ENCODE measurements around the gene LCN15. TPM values are rescaled to one million over a fixed set of nuclear protein-coding genes. Genes with fewer than 3 reads are reported as not detected.

The LCN15 gene
- total and polyA plus RNA-seq, 2 of the 13 experiments (the other 11 are each of a cell fraction or from before 2014, with no cell fraction given) = 1.3 to 53.7 TPM

- no peaks in the 10 kb centered on the region for H3K9me3 ChIP-seq (ENCODE audit: low read length)
- FAIRE-seq (peak; percentile 48), ATAC-seq (peak; percentile 27), DNase-seq (ENCODE audit: low spot score) (peak; percentile 81)
- H3K27me3 ChIP-seq (ENCODE audit: control insufficient read depth in 1 of 2, insufficient read depth in 2 of 2, low read length in 2 of 2) = no peaks in the 10 kb centered on the region; a peak in 1 of 5 replicates
- H3K27ac ChIP-seq (ENCODE audit: extremely low read length, insufficient read depth, low read length) = peak overlapping the region; percentile 91
- WGBS (ENCODE audit: low lambda C conversion rate) = 3% methylated on average over 17 of the region's 21 CpGs
- ChIA-PET CTCF (ENCODE audit: low intra/inter-chr PET ratio, low total read pairs) (interaction anchor here (1.6 kb wide), 1 partner anchor 247 kb away, joined by 10 read pairs; no protein-coding TSS in a partner anchor), POLR2A (interaction anchor here (0.6 to 1.9 kb wide), 7 partner anchors 10 to 248 kb away, joined by 3 to 9 read pairs (median 4); partner anchors contain the start of gene FBXW5)
- in situ Hi-C loops (cut with HindIII; ENCODE audit: extremely low pct_ligation_motif_present, low pct_unique_long_range_greater_than_20kb) = no loop called here
- H2AFZ ChIP-seq (ENCODE audit: low read length) = no peak overlapping the region
- H3K4me3 ChIP-seq (replicated peaks in 1 of 3; ENCODE audit: insufficient read depth in 1 of 3, low read depth in 2 of 3, low read length in 3 of 3) = peak overlapping the region; percentile 57 to 67 (median 65)
- no peaks in the 10 kb centered on the region for H4K20me1 ChIP-seq (ENCODE audit: insufficient read depth, low read length)
- H3K4me1 ChIP-seq (ENCODE audit: insufficient read depth, low read length) = peaks cover 82% of the 10 kb centered on the region
- H3K4me2 ChIP-seq (ENCODE audit: low read depth, low read length) = peak overlapping the region; percentile 91
- peak overlapping the region; percentile 67 for H3K9ac ChIP-seq (ENCODE audit: insufficient read depth, low read depth, low read length)
- 0 out of 5 replicates have a peak, but pooled peaks cover 0 to 3% of the 10 kb centered on the region in 2 experiments for H3K36me3 ChIP-seq (replicated peaks in 1 of 2; ENCODE audit: control insufficient read depth in 1 of 2, insufficient read depth in 2 of 2, low read length in 2 of 2)
- H3K79me2 ChIP-seq (ENCODE audit: insufficient read depth, low read length) = peaks cover 15% of the 10 kb centered on the region
- no TSS peak for BruUV-seq (replicated peaks)
- intact Hi-C loops (cut with micrococcal nuclease; ENCODE audit: unreplicated experiment) = loop anchor here (1.0 to 10.0 kb wide), 4 partner anchors 59 to 247 kb away; partner anchors contain the start of genes PHPT1 and TRAF2
- TF ChIP-seq ZNF878 (CRISPR knock-in tag; IDR thresholded peaks at IDR 0.05) (peak; percentile 60; the same call in 1 of the 2 replicates), SALL1 (CRISPR knock-in tag; IDR thresholded peaks at IDR 0.05) (peak; percentile 72), ZNF850 (CRISPR knock-in tag; conservative IDR thresholded peaks at IDR 0.05) (no peak), SIN3A (IDR thresholded peaks at IDR 0.05; ENCODE audit: borderline replicate concordance, low read depth, low read length) (0 out of 2 replicates have a peak, but pooled peaks have one; percentile 46), XRCC5 (optimal IDR thresholded peaks at IDR 0.05; ENCODE audit: low read length) (peak; percentile 33), ZNF501 (CRISPR knock-in tag; IDR thresholded peaks at IDR 0.05) (no peak), SRY (CRISPR knock-in tag; IDR thresholded peaks at IDR 0.05) (0 out of 2 replicates have a peak, but pooled peaks have one; percentile 4), SNRNP70 (IDR thresholded peaks at IDR 0.05; ENCODE audit: low read depth, low read length) (no peak), REPIN1 (CRISPR knock-in tag; IDR thresholded peaks at IDR 0.05; ENCODE audit: borderline replicate concordance, low read depth) (peak; percentile 57; the same call in 1 of the 2 replicates), BRD4 (CRISPR knock-in tag; IDR thresholded peaks at IDR 0.05) (no peak), RCOR2 (CRISPR knock-in tag; IDR thresholded peaks at IDR 0.05) (no peak), ZBTB33 (CRISPR knock-in tag; IDR thresholded peaks at IDR 0.05) (peak; percentile 37; the same call in 1 of the 2 replicates), ZMYM3 (CRISPR knock-in tag; IDR thresholded peaks at IDR 0.05) (peak; percentile 26; the same call in 1 of the 2 replicates)
- TF ChIP-seq, protein P1, sequence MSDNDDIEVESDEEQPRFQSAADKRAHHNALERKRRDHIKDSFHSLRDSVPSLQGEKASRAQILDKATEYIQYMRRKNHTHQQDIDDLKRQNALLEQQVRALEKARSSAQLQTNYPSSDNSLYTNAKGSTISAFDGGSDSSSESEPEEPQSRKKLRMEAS (IDR thresholded peaks at IDR 0.05) = no peak
- TF ChIP-seq, protein P2, sequence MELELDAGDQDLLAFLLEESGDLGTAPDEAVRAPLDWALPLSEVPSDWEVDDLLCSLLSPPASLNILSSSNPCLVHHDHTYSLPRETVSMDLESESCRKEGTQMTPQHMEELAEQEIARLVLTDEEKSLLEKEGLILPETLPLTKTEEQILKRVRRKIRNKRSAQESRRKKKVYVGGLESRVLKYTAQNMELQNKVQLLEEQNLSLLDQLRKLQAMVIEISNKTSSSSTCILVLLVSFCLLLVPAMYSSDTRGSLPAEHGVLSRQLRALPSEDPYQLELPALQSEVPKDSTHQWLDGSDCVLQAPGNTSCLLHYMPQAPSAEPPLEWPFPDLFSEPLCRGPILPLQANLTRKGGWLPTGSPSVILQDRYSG (CRISPR knock-in tag; IDR thresholded peaks at IDR 0.05) = no peak
- TF ChIP-seq, protein P3, sequence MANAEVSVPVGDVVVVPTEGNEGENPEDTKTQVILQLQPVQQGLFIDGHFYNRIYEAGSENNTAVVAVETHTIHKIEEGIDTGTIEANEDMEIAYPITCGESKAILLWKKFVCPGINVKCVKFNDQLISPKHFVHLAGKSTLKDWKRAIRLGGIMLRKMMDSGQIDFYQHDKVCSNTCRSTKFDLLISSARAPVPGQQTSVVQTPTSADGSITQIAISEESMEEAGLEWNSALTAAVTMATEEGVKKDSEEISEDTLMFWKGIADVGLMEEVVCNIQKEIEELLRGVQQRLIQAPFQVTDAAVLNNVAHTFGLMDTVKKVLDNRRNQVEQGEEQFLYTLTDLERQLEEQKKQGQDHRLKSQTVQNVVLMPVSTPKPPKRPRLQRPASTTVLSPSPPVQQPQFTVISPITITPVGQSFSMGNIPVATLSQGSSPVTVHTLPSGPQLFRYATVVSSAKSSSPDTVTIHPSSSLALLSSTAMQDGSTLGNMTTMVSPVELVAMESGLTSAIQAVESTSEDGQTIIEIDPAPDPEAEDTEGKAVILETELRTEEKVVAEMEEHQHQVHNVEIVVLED (CRISPR knock-in tag; IDR thresholded peaks at IDR 0.05; ENCODE audit: borderline replicate concordance) = no peak
- TF ChIP-seq, protein P4, sequence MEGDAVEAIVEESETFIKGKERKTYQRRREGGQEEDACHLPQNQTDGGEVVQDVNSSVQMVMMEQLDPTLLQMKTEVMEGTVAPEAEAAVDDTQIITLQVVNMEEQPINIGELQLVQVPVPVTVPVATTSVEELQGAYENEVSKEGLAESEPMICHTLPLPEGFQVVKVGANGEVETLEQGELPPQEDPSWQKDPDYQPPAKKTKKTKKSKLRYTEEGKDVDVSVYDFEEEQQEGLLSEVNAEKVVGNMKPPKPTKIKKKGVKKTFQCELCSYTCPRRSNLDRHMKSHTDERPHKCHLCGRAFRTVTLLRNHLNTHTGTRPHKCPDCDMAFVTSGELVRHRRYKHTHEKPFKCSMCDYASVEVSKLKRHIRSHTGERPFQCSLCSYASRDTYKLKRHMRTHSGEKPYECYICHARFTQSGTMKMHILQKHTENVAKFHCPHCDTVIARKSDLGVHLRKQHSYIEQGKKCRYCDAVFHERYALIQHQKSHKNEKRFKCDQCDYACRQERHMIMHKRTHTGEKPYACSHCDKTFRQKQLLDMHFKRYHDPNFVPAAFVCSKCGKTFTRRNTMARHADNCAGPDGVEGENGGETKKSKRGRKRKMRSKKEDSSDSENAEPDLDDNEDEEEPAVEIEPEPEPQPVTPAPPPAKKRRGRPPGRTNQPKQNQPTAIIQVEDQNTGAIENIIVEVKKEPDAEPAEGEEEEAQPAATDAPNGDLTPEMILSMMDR (CRISPR knock-in tag; IDR thresholded peaks at IDR 0.05) = peak; percentile 95
These were observed 23.5 kb upstream of the LCN15 start for GRCh38 chr9:136787690-136788400.
